Spinal cord (tissue), 10 donors: ENCODE data around the gene IL17RB. TPM values are rescaled to one million over a fixed set of nuclear protein-coding genes. Genes with fewer than 3 reads are reported as not detected.

Experiments used
- DNase-seq, 6 donors: peaks; one replicate each; pipeline versions ENCODE4 v3.0.0 to v3.0.0-alpha.2; 2013 to 2015; ENCODE audit warnings: low spot score in 6 of 6, low read depth in 4 of 6
- H3K27ac ChIP-seq: one replicate; pipeline ENCODE4 v1.5.1; 2013; ENCODE audit warnings: low read depth, low read length, control low read depth
- H3K27me3 ChIP-seq: one replicate; pipeline ENCODE4 v1.6.1; 2013; ENCODE audit warnings: low read length; ENCODE audit not compliant: control insufficient read depth, insufficient read depth
- H3K36me3 ChIP-seq: one replicate; pipeline ENCODE4 v1.6.1; 2013; ENCODE audit warnings: low read length; ENCODE audit not compliant: control insufficient read depth, insufficient read depth
- H3K4me1 ChIP-seq: one replicate; pipeline ENCODE4 v1.6.1; 2013; ENCODE audit warnings: low read length; ENCODE audit not compliant: control insufficient read depth, insufficient read depth
- H3K4me3 ChIP-seq: one replicate; pipeline ENCODE4 v1.5.1; 2013; ENCODE audit warnings: low read depth, low read length, control low read depth
- H3K9me3 ChIP-seq: one replicate; pipeline ENCODE4 v1.6.1; 2013; ENCODE audit warnings: low read length; ENCODE audit not compliant: control insufficient read depth, insufficient read depth
- WGBS: methylation state at CpG from one replicate; pipeline ENCODE4 v1.1.5; 2013; ENCODE audit warnings: missing lambda C conversion rate; ENCODE audit not compliant: insufficient coverage; 5-methylcytosine and 5-hydroxymethylcytosine counted together
- polyA plus RNA-seq, 2 donors: library from polyadenylated mRNA; unstranded; fragments of 120-200 nt; gene quantifications; one replicate each; pipeline ENCODE4 v1.2.1, GENCODE V29; 2013; ENCODE audit not compliant: insufficient read length in 2 of 2
- total RNA-seq, 2 donors: library from RNA; depleted of rRNA in 1 of 2; stranded (reverse); fragments of 120-200 nt in 1 of 2; fragments of >200 nt in 1 of 2; gene quantifications; one replicate each; pipeline versions ENCODE4 v1.2.3 to v1.2.4, GENCODE V29; 2013 to 2014
- donor health status: healthy.

The IL17RB gene
- total and polyA plus RNA-seq, 4 donors = 8.4 to 28.7 (median 20.0) TPM

DNA sequence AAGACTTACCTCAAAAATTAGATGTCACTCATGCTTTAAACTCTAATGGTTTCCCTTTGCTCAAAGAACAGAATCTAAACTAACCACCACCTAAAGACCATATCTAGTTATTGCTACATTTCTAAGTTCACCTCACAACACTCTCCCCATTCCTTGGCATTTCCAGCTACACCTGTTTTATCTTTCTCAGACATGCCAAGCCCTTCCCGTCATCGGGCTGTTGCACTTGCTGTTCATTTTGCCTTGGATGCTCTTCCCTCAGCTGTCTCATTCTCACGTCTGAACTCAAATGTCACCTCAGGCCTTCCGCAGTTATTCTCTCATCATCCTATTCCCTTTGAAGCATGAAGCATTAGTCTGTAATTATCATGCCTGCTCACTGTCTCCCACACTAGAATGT lies 36.6 kb downstream of the IL17RB start:
- no peak for DNase-seq
- no peak overlapping the region for H3K4me3 ChIP-seq
- no peaks in the 10 kb centered on the region for H3K9me3 ChIP-seq
- WGBS = 95% methylated on average over 3 of the region's 4 CpGs
- peaks cover 5% of the 10 kb centered on the region for H3K4me1 ChIP-seq
- no peak overlapping the region for H3K27ac ChIP-seq
- H3K36me3 ChIP-seq = peaks cover 24% of the 10 kb centered on the region
- no peaks in the 10 kb centered on the region for H3K27me3 ChIP-seq

- Histone ChIP-seq H3K27ac (no peak overlapping the region), H3K4me3 (no peak overlapping the region), H3K36me3 (peaks cover 20% of the 10 kb centered on the region), H3K27me3 (no peaks in the 10 kb centered on the region), H3K4me1 (peaks cover 5% of the 10 kb centered on the region), H3K9me3 (no peaks in the 10 kb centered on the region)
- DNase-seq = no peak
- WGBS = 95% methylated on average over 9 of the region's 11 CpGs
Observed at GRCh38 chr3:53884623-53885022, 38.3 kb downstream of the IL17RB start.

DNA sequence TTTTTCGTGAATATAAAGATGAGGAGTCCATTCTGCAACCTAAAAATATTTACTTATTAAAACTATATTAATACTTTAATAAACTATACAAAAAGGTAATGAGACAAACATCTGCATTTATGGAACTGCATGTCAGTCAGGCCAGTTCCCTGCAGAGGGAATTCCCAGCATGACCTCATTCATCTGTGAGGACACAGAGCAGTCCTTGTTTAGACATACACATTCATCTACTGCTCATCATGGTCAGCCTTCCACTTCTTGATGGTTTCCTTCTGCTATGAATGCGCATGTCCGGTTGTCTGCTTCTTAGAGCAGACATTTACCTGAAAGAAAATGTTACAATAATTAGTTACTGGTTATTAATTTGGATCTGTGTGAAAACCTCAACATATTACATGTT lies 38.9 kb downstream of the IL17RB start:
- no CpG with 5 or more reads among the region's 3 CpGs for WGBS
- Histone ChIP-seq H3K27me3 (no peaks in the 10 kb centered on the region), H3K4me1 (peaks cover 5% of the 10 kb centered on the region), H3K4me3 (no peak overlapping the region), H3K27ac (no peak overlapping the region), H3K36me3 (peaks cover 17% of the 10 kb centered on the region), H3K9me3 (no peaks in the 10 kb centered on the region)
- no peak for DNase-seq

DNA sequence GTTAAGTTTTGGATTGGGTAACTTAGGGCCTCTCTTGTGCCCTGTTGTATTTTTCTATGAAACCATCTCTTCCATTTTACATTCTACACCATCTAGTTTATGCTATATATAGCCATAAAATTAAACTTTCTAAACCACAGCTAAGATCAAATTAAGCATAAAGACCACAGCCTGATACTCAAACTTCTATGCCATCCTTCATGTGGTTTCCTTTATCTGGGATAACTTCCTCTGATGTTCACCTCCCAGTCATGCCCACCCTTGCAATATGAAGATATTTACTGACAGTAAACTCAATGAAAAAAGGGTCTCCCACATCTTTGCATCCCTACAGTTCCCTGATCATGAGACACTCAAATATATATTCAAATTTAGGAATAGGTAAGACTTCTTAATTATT lies 41.1 kb downstream of the IL17RB start:
- no peak for DNase-seq
- H3K36me3 ChIP-seq = peaks cover 17% of the 10 kb centered on the region
- no peak overlapping the region for H3K27ac ChIP-seq
- H3K4me1 ChIP-seq = no peaks in the 10 kb centered on the region
- H3K4me3 ChIP-seq = no peak overlapping the region
- no peaks in the 10 kb centered on the region for H3K9me3 ChIP-seq
- no peaks in the 10 kb centered on the region for H3K27me3 ChIP-seq

DNA sequence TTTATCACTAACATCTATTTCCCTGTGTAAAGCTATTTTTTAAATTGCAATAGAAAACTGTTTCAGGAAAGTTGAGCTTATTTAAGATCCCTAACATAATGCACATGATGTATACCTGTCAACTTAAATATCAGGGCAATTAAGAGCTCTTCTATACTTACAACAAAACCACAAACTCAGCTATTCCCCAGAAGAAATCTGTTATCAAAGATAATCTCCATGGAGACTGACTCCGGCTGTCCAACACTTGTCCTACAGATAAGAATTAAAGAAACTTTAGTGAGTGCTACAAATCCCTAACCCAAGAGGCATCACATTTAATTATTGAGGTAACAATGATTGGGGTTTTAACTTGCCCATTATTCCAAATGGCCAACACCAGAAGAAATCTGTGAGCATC lies 41.9 kb downstream of the IL17RB start:
- no peak overlapping the region for H3K4me3 ChIP-seq
- no peak overlapping the region for H3K27ac ChIP-seq
- H3K4me1 ChIP-seq = no peaks in the 10 kb centered on the region
- H3K36me3 ChIP-seq = peaks cover 17% of the 10 kb centered on the region
- WGBS = no CpG with 5 or more reads among the region's 1 CpG
- no peaks in the 10 kb centered on the region for H3K9me3 ChIP-seq
- H3K27me3 ChIP-seq = no peaks in the 10 kb centered on the region
- no peak for DNase-seq

DNA sequence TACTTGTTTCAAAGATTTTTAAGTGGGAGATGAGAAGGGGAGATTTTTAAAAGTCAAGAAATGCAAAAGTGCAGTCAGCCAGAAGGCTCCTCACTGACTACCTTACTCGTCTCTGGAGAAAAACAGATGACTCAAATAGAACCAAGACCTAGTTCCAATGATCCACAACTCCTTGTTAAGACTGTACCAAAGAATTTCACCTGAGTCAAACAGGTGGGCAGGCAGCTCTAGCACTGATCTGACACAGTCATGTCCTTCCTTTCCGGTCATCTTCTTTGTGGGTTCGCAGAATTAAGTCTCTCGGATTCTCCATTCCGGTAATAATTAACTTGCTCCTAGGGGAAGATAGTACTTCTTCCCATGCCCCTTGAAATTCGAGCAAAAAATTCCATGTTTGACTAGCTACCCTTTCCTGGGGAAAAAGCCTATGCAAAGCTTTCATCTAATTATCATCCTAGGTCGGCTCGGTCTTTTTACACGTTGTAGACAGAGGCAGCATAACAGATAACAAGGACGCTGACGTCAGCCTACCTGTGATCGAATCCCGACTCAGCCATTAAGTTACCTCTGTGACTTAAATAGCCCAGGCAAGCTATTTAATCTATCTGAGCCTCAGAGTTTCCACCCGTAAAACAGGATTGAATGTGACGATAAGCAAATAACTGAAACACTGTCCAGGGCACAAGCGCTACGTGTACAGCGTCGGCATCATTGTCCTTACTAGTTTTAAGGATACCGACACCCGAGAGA lies 44.5 kb downstream of the IL17RB start:
- Histone ChIP-seq H3K9me3 (no peaks in the 10 kb centered on the region), H3K27me3 (no peaks in the 10 kb centered on the region), H3K4me3 (peak overlapping the region; percentile 74), H3K4me1 (no peaks in the 10 kb centered on the region), H3K27ac (peak overlapping the region; percentile 95), H3K36me3 (peaks cover 9% of the 10 kb centered on the region)
- DNase-seq = peak in 2 of 6 donors; percentile 4 to 77
- 0% methylated on average over 16 of the region's 21 CpGs for WGBS

- H3K36me3 ChIP-seq = peaks cover 5% of the 10 kb centered on the region
- 0% methylated on average over 69 of the region's 73 CpGs for WGBS
- peak within 1 kb of the TSS; percentile 74 for H3K4me3 ChIP-seq
Observed at GRCh38 chr3:53891497-53892285, 45.3 kb downstream of the IL17RB start, which contains the start of gene SELENOK. Gene SELENOK, minus strand, starts transcription at chr3:53891859.

DNA sequence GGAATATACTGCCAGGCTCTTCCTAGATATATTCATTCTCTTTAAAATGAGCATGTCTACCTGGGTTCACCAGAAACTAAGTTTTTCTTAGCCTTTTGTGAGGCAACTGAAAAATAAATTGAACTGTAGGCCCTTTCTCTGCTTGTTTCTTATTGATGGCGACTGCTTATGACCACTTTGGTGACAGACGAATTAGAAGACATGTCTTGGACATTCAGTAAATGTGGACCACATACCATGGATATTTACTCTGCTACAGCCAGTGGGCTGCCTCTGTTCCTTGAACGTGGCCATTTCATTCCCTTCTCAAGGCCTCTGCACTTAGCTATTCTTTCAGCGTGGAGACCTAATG lies 45.9 kb downstream of the IL17RB start:
- Histone ChIP-seq H3K9me3 (no peaks in the 10 kb centered on the region), H3K4me3 (peak overlapping the region; percentile 74), H3K36me3 (peaks cover under 1% of the 10 kb centered on the region), H3K27ac (peak overlapping the region; percentile 95), H3K27me3 (peaks cover 3% of the 10 kb centered on the region), H3K4me1 (no peaks in the 10 kb centered on the region)
- DNase-seq = no peak
- 33% methylated on average over 4 of the region's 4 CpGs for WGBS

More at GRCh38 chr3:53891497-53892285, 45.3 kb downstream of the IL17RB start, which contains the start of gene SELENOK:
- peak; percentile 97 to 100 (median 99) for DNase-seq
- H3K27me3 ChIP-seq = peaks cover 3% of the 10 kb centered on the region
- H3K27ac ChIP-seq = peak within 1 kb of the TSS; percentile 95
- no peaks in the 10 kb centered on the region for H3K4me1 ChIP-seq
- no peaks in the 10 kb centered on the region for H3K9me3 ChIP-seq

GRCh38 chr3:53899750-53900149 lies 53.4 kb downstream of the IL17RB start:
- H3K27me3 ChIP-seq = peaks cover 5% of the 10 kb centered on the region
- H3K4me3 ChIP-seq = no peak overlapping the region
- DNase-seq = no peak
- no peak overlapping the region for H3K27ac ChIP-seq
- no peaks in the 10 kb centered on the region for H3K4me1 ChIP-seq
- no CpG with 5 or more reads among the region's 2 CpGs for WGBS
- no peaks in the 10 kb centered on the region for H3K9me3 ChIP-seq
- H3K36me3 ChIP-seq = no peaks in the 10 kb centered on the region
